NB4 (cell line): ENCODE data around the gene ITSN1.

ENCODE experiments used
- CTCF ChIP-seq: IDR thresholded peaks from one replicate; pipeline ENCODE4 v1.5.1; 2012; ENCODE audit warnings: low read depth, low read length
- POLR2A ChIP-seq: IDR thresholded peaks from 2 replicates; pipeline ENCODE4 v1.6.1; 2011; ENCODE audit warnings: mild to moderate bottlenecking; ENCODE audit not compliant: insufficient read length; ENCODE audit errors: extremely low read depth

GRCh38 chr21:33943293-33943692, 301.0 kb downstream of the ITSN1 start:
- TF ChIP-seq POLR2A, result no peak
- no peak for TF ChIP-seq CTCF
